ENCODE results near the gene RFX5.
"Not testable (repeated sequence)": the region's sequence is repeated elsewhere in the genome, so short reads cannot be mapped to it uniquely, and the experiment has no call there.

The RFX5 gene

GRCh38 chr1:151346769-151347522 lies at the start of gene RFX5:
Gene RFX5, minus strand, starts transcription at chr1:151347252. Its CDS starts 932 bp downstream, at chr1:151346320.
- DNase-seq: peak; percentile 90 to 93

- DNase-seq: not testable (repeated sequence)
These were observed 49.2 kb upstream of the RFX5 start for GRCh38 chr1:151396265-151396664.

GRCh38 chr1:151393583-151393982 lies 46.5 kb upstream of the RFX5 start:
- DNase-seq: no peak

GRCh38 chr1:151391079-151391563 lies 44.1 kb upstream of the RFX5 start:
- DNase-seq: no peak

- not testable (repeated sequence) for DNase-seq
These were observed 43.4 kb upstream of the RFX5 start for GRCh38 chr1:151390221-151391078.

- no peak for DNase-seq
These were observed 39.0 kb upstream of the RFX5 start for GRCh38 chr1:151386002-151386401.

GRCh38 chr1:151384584-151384983 lies 37.5 kb upstream of the RFX5 start:
- no peak for DNase-seq

- DNase-seq: no peak
These were observed 30.3 kb upstream of the RFX5 start for GRCh38 chr1:151377150-151377884.

GRCh38 chr1:151373196-151373595 lies 26.1 kb upstream of the RFX5 start:
- DNase-seq: no peak

- DNase-seq: no peak
These were observed 25.2 kb upstream of the RFX5 start, which contains the start of gene SELENBP1 for GRCh38 chr1:151372058-151372934. Gene SELENBP1, minus strand, starts transcription at chr1:151372705. Its CDS starts 64 bp downstream, at chr1:151372641.

- no peak for DNase-seq
These were observed 24.5 kb upstream of the RFX5 start for GRCh38 chr1:151371370-151372057.

GRCh38 chr1:151370211-151370911 lies 23.3 kb upstream of the RFX5 start:
- DNase-seq: no peak

GRCh38 chr1:151369621-151370048 lies 22.6 kb upstream of the RFX5 start:
- DNase-seq: no peak

- no peak for DNase-seq
These were observed 22.2 kb upstream of the RFX5 start for GRCh38 chr1:151369302-151369610.

GRCh38 chr1:151368393-151369301 lies 21.6 kb upstream of the RFX5 start:
- no peak for DNase-seq

- no peak for DNase-seq
These were observed 20.8 kb upstream of the RFX5 start for GRCh38 chr1:151367658-151368392.

GRCh38 chr1:151364996-151365395 lies 17.9 kb upstream of the RFX5 start:
- no peak for DNase-seq

- DNase-seq: no peak
These were observed 15.5 kb upstream of the RFX5 start for GRCh38 chr1:151362308-151363155.

Measured in activated CD4-positive, alpha-beta T cell treated with anti-CD3 and anti-CD28 coated beads, Interleukin-2, amount 50 U/mL, for 4 hours (primary cell).